ENCODE results near the gene CDKN2B-AS1.

The CDKN2B-AS1 gene

DNA sequence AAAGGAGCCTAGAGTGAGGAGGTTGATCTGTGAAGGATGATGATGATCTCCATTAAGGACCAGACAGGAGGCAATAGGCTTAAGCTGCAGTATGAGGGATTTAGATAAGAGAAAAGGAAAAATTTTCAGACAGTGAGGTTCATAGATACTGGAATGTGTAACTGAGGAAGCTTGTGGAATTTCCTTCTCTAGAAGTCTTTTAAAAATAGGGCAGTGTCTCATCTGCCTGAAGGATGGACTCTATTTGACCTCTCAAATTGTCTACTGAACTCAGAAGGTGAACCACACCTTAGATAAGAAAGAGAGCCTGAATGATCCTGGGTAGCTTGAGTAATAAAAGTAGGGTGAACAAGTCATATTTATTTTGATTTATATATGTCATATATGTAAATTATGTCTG, 162.7 kb downstream of the CDKN2B-AS1 start:
- no peak for DNase-seq (ENCODE audit: low read depth)

- DNase-seq (ENCODE audit: low read depth), result no peak
Observed at GRCh38 chr9:22157828-22158227, 163.2 kb downstream of the CDKN2B-AS1 start.

DNA sequence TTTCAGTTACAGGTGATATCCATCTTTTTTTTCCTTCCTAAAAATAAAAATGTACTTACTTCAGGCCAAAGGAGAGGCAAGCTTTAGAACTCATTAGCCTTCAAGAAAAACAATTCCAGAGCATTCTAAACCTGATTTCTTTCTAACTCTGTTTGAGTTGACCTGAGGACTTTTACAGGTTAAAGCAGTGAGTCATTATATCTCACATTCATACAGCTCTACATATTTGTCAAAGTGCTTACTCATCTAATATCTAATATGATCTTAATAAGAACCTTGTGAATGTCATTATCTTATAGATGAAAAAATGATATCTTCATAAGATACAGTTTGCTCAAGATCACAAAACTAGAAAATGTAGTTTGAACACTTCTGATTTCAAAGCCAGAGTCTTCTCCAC, 163.7 kb downstream of the CDKN2B-AS1 start:
- DNase-seq (ENCODE audit: low read depth), result no peak

- no peak for DNase-seq (ENCODE audit: low read depth)
Observed at GRCh38 chr9:22158927-22159346, 164.3 kb downstream of the CDKN2B-AS1 start.

DNA sequence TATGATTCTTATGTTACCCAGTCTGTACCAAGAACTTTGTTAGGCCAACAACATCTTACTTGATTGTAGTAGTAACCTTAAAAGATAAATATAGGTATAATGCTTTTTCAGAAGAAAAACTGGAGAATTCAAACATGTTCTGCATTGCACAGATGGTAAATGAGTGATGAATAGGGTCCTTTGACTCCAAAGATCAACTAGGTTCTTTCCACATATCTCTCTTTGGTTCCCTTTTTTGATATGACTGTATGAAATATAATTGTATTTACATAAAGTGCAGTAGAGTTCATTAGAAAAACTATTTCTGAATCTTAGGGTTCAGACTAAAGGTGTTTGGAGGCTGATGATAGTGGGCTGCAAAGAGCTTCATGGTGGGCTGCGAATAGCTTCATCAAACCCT, 165.0 kb downstream of the CDKN2B-AS1 start:
- DNase-seq (ENCODE audit: low read depth), result no peak

- DNase-seq (ENCODE audit: low read depth), result no peak
Observed at GRCh38 chr9:22160221-22160620, 165.6 kb downstream of the CDKN2B-AS1 start.

GRCh38 chr9:22165144-22165543, 170.6 kb downstream of the CDKN2B-AS1 start:
- DNase-seq (ENCODE audit: low read depth), result no peak

GRCh38 chr9:22169243-22169642, 174.7 kb downstream of the CDKN2B-AS1 start:
- DNase-seq (ENCODE audit: low read depth), result no peak

DNA sequence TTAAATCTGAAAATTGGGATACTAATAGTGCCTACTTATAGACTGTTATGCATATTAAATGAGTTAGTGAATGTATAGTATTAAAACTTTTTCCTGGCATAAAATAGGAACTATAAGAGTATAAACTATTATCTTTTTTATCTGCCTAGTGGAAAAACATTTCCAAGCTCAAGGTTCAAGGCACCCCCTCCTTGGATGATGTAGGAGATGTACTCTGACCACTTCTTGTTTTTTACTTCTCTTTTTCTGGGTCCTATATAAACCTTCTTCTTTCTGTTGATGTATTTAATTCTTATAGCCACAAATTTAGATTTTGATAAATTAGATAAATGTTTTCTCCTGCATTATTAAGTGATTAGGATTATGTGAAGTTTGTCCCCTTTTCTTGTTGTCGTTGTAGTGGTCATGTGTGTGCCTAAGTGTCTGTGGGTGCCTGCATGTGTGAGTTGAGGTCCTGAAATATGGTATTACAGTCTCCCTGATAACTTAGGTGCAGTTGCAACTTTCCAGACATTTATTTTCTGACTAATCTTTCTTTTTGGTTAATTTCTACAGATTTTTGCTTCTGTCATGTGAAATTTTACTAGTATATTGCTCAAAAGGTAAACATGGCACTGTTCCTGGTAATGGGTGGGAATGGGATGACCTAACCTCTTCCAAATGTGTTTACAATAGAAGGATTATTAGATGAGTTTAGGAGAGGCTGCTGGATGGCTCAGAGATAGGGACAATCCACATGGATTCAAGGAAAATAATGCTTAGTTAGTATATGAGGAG, 175.3 kb downstream of the CDKN2B-AS1 start:
- no peak for DNase-seq (ENCODE audit: low read depth)
